Neural progenitor cell (in vitro differentiated cells): ENCODE data around the gene TTC23L. TPM values are rescaled to one million over a fixed set of nuclear protein-coding genes. Genes with fewer than 3 reads are reported as not detected.
"Not testable (repeated sequence)": the region's sequence is repeated elsewhere in the genome, so short reads cannot be mapped to it uniquely, and the experiment has no call there.

Experiments used
- DNase-seq: peaks from one replicate; pipeline ENCODE4 v3.0.0-alpha.2; 2016; ENCODE audit warnings: low spot score
- H2AFZ ChIP-seq: fragments of 200-600 bp; sonication (generic); replicated peaks from 2 replicates; pipeline ENCODE4 v1.6.1; 2016; ENCODE audit warnings: antibody characterized with exemption
- H3F3A ChIP-seq: fragments of 200-600 bp; sonication (generic); 2 replicates; pipeline ENCODE4 v1.6.1; 2016; ENCODE audit warnings: antibody characterized with exemption, low read depth
- H3K27ac ChIP-seq: fragments of 200-600 bp; sonication (generic); 2 replicates; pipeline ENCODE4 v1.5.1; 2016; ENCODE audit warnings: mild to moderate bottlenecking
- H3K27me3 ChIP-seq: fragments of 200-600 bp; sonication (generic); 2 replicates; pipeline ENCODE4 v1.6.1; 2016; ENCODE audit warnings: mild to moderate bottlenecking, moderate library complexity
- H3K36me3 ChIP-seq: fragments of 200-600 bp; sonication (generic); 2 replicates; pipeline ENCODE4 v1.5.1; 2016
- H3K4me1 ChIP-seq: fragments of 200-600 bp; sonication (generic); 2 replicates; pipeline ENCODE4 v1.6.1; 2016; ENCODE audit warnings: mixed run types
- H3K4me2 ChIP-seq: fragments of 200-600 bp; sonication (generic); 2 replicates; pipeline ENCODE4 v1.6.1; 2016
- H3K4me3 ChIP-seq: fragments of 200-600 bp; sonication (generic); 2 replicates; pipeline ENCODE4 v1.5.1; 2016
- H3K79me2 ChIP-seq: fragments of 200-600 bp; sonication (generic); 2 replicates; pipeline ENCODE4 v1.6.1; 2016; ENCODE audit warnings: low read depth
- H3K9ac ChIP-seq: fragments of 200-600 bp; sonication (generic); 2 replicates; pipeline ENCODE4 v1.6.1; 2016
- H3K9me3 ChIP-seq: fragments of 200-600 bp; sonication (generic); 2 replicates; pipeline ENCODE4 v1.5.1; 2016; ENCODE audit warnings: low read depth
- H4K20me1 ChIP-seq: fragments of 200-600 bp; sonication (generic); 2 replicates; pipeline ENCODE4 v1.6.1; 2016; ENCODE audit warnings: low read depth
- H3K27ac Mint-ChIP-seq: 3 replicates; pipeline ENCODE4 v1.8.0; 2021; ENCODE audit warnings: mixed read lengths
- H3K27me3 Mint-ChIP-seq: 2 replicates; pipeline ENCODE4 v1.8.0; 2022; ENCODE audit warnings: low read depth, mild to moderate bottlenecking, inconsistent platforms, moderate library complexity, mixed read lengths; ENCODE audit not compliant: insufficient read depth
- H3K36me3 Mint-ChIP-seq: 3 replicates; pipeline ENCODE4 v1.8.0; 2021; ENCODE audit warnings: mixed read lengths
- H3K4me1 Mint-ChIP-seq: 3 replicates; pipeline ENCODE4 v1.8.0; 2021; ENCODE audit warnings: mixed read lengths
- H3K4me3 Mint-ChIP-seq: 3 replicates; pipeline ENCODE4 v1.8.0; 2021; ENCODE audit warnings: mild to moderate bottlenecking, moderate library complexity, mixed read lengths
- H3K9me3 Mint-ChIP-seq: 3 replicates; pipeline ENCODE4 v1.8.0; 2020; ENCODE audit warnings: mixed read lengths
- EZH2 ChIP-seq: fragments of 200-600 bp; sonication (generic); IDR thresholded peaks from 2 replicates; pipeline ENCODE4 v1.6.1; 2017; ENCODE audit warnings: antibody characterized with exemption, mild to moderate bottlenecking, moderate library complexity
- EZH2phosphoT487 ChIP-seq: fragments of 200-600 bp; sonication (generic); IDR thresholded peaks from 2 replicates; pipeline ENCODE4 v1.6.1; 2017; ENCODE audit warnings: antibody characterized with exemption
- total RNA-seq: library from RNA; depleted of rRNA; stranded (reverse); fragments of >200 nt; gene quantifications from 2 replicates; pipeline ENCODE4 v1.2.3, GENCODE V29; 2015; ENCODE audit warnings: low replicate concordance
- TF ChIP-seq, protein P1 (sequence below): fragments of 200-600 bp; sonication (generic); IDR thresholded peaks from 2 replicates; pipeline ENCODE4 v1.5.1; 2017; ENCODE audit warnings: antibody characterized with exemption, mild to moderate bottlenecking

The TTC23L gene
- total RNA-seq, 1 donor from 2014 or later: 1.3 TPM

- no peak overlapping the region for H3K4me3 ChIP-seq
- Mint-ChIP-seq H3K36me3 (peaks cover 52% of the 10 kb centered on the region), H3K4me3 (no peak overlapping the region), H3K27ac (no peak overlapping the region), H3K9me3 (no peaks in the 10 kb centered on the region), H3K4me1 (no peaks in the 10 kb centered on the region), H3K27me3 (peaks cover 3% of the 10 kb centered on the region)
- H3K4me1 ChIP-seq: peaks cover 8% of the 10 kb centered on the region
- DNase-seq: no peak
- TF ChIP-seq EZH2 (no peak), EZH2phosphoT487 (no peak)
- TF ChIP-seq, protein P1, sequence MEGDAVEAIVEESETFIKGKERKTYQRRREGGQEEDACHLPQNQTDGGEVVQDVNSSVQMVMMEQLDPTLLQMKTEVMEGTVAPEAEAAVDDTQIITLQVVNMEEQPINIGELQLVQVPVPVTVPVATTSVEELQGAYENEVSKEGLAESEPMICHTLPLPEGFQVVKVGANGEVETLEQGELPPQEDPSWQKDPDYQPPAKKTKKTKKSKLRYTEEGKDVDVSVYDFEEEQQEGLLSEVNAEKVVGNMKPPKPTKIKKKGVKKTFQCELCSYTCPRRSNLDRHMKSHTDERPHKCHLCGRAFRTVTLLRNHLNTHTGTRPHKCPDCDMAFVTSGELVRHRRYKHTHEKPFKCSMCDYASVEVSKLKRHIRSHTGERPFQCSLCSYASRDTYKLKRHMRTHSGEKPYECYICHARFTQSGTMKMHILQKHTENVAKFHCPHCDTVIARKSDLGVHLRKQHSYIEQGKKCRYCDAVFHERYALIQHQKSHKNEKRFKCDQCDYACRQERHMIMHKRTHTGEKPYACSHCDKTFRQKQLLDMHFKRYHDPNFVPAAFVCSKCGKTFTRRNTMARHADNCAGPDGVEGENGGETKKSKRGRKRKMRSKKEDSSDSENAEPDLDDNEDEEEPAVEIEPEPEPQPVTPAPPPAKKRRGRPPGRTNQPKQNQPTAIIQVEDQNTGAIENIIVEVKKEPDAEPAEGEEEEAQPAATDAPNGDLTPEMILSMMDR: no peak
- H3K4me2 ChIP-seq: no peak overlapping the region
- no peak overlapping the region for H3K9ac ChIP-seq
- no peak overlapping the region for H2AFZ ChIP-seq
- peaks cover 6% of the 10 kb centered on the region for H3K36me3 ChIP-seq
- no peaks in the 10 kb centered on the region for H3K27me3 ChIP-seq
- H3K9me3 ChIP-seq: no peaks in the 10 kb centered on the region
- H3K79me2 ChIP-seq: no peaks in the 10 kb centered on the region
- H4K20me1 ChIP-seq: no peaks in the 10 kb centered on the region
- H3K27ac ChIP-seq: no peak overlapping the region
- H3F3A ChIP-seq: no peaks in the 10 kb centered on the region
Observed at GRCh38 chr5:34827588-34828506, 11.1 kb upstream of the TTC23L start.

DNA sequence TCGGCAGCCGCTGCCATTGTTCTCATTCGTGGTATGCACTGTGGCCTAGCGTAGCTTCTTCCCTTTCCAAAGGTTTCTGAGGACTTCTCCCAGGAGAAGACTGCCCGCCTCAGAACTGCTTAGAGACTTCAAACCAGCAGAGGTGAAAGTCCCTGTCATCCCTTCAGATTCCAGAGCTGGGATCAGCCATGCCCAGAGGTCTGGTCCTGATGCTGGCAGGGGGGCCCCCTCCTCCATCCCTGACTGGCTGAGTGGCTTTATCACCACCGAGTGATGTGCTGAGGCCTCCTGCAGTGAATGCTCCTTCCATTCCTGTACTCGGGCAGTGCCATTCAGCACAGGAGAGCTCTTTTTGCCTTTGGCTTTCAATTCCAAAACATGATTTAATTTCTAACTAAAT, 8.1 kb upstream of the TTC23L start:
- peaks cover 33% of the 10 kb centered on the region for H3K36me3 Mint-ChIP-seq
- not testable (repeated sequence) for H3K9ac ChIP-seq, H3K9me3 Mint-ChIP-seq, H3K4me1 ChIP-seq, H3K4me2 ChIP-seq, H3K9me3 ChIP-seq, H3K36me3 ChIP-seq, H3F3A ChIP-seq, H3K4me1 Mint-ChIP-seq, H3K27ac ChIP-seq, H4K20me1 ChIP-seq, H2AFZ ChIP-seq, H3K4me3 ChIP-seq, H3K27me3 ChIP-seq, H3K79me2 ChIP-seq, H3K27me3 Mint-ChIP-seq, H3K27ac Mint-ChIP-seq, H3K4me3 Mint-ChIP-seq
- DNase-seq: peak; percentile 8

DNA sequence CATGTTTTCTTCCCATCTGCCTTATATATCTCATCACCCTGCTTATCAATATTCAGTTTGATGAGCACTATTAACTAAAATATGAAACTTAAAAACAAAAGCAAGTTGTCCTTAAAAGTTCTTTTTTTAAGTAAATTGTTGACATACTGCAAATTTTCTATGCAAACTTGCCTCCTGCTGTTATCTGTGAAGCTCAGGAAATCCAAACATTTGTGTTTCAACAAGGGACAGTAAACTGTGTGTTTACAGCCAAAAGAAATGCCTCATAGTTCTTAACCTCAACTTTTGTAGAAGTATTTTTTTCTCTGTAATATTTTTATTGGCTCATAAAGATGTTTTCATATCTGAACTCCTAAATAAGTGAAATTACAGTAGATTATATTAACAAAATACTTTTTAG, 7.7 kb upstream of the TTC23L start:
- no peak overlapping the region for H3K4me3 Mint-ChIP-seq
- H3K4me1 Mint-ChIP-seq: peaks cover 4% of the 10 kb centered on the region
- H4K20me1 ChIP-seq: no peaks in the 10 kb centered on the region
- no peak overlapping the region for H3K4me2 ChIP-seq
- peaks cover 30% of the 10 kb centered on the region for H3K36me3 Mint-ChIP-seq
- DNase-seq: no peak
- no peak overlapping the region for H3K9ac ChIP-seq
- TF ChIP-seq EZH2phosphoT487 (no peak), EZH2 (no peak)
- TF ChIP-seq, protein P1: no peak
- H3K27ac ChIP-seq: no peak overlapping the region
- no peaks in the 10 kb centered on the region for H3K27me3 ChIP-seq
- H2AFZ ChIP-seq: no peak overlapping the region
- H3K4me1 ChIP-seq: peaks cover 3% of the 10 kb centered on the region
- peaks cover 3% of the 10 kb centered on the region for H3K27me3 Mint-ChIP-seq
- H3K36me3 ChIP-seq: peaks cover 6% of the 10 kb centered on the region
- H3K4me3 ChIP-seq: no peak overlapping the region
- no peak overlapping the region for H3K27ac Mint-ChIP-seq
- no peaks in the 10 kb centered on the region for H3K9me3 Mint-ChIP-seq
- H3F3A ChIP-seq: no peaks in the 10 kb centered on the region
- no peaks in the 10 kb centered on the region for H3K79me2 ChIP-seq
- H3K9me3 ChIP-seq: no peaks in the 10 kb centered on the region

GRCh38 chr5:34832568-34832967, 6.4 kb upstream of the TTC23L start:
- peaks cover 22% of the 10 kb centered on the region for H3K36me3 Mint-ChIP-seq
- Histone ChIP-seq H3K79me2 (no peaks in the 10 kb centered on the region), H3K4me1 (peaks cover 3% of the 10 kb centered on the region), H3K27ac (no peak overlapping the region), H3K4me3 (no peak overlapping the region), H3K36me3 (peaks cover 2% of the 10 kb centered on the region), H2AFZ (no peak overlapping the region), H3K9ac (no peak overlapping the region), H3K4me2 (no peak overlapping the region), H3K9me3 (no peaks in the 10 kb centered on the region), H3F3A (peaks cover 1% of the 10 kb centered on the region), H3K27me3 (no peaks in the 10 kb centered on the region), H4K20me1 (no peaks in the 10 kb centered on the region)
- H3K4me3 Mint-ChIP-seq: no peak overlapping the region
- no peak for DNase-seq
- no peak overlapping the region for H3K27ac Mint-ChIP-seq
- H3K9me3 Mint-ChIP-seq: no peaks in the 10 kb centered on the region
- peaks cover 11% of the 10 kb centered on the region for H3K4me1 Mint-ChIP-seq
- peaks cover 3% of the 10 kb centered on the region for H3K27me3 Mint-ChIP-seq
- TF ChIP-seq EZH2phosphoT487: no peak
- no peak for TF ChIP-seq EZH2
- TF ChIP-seq, protein P1: no peak
